HEK293 (cell line): ENCODE measurements around the gene SH3GL2.

Experiments
- CTCF ChIA-PET: fragments of 350-600 bp; formaldehyde crosslinking; extraction: SDS; loops from one replicate; lab custom pipeline; 2021; ENCODE audit warnings: antibody characterized with exemption; lab: Yijun Ruan, JAX
- POLR2A ChIA-PET: fragments of 300-600 bp; formaldehyde crosslinking; extraction: SDS; loops from one replicate; lab custom pipeline; 2020; ENCODE audit warnings: antibody characterized with exemption, inconsistent platforms; lab: Yijun Ruan, JAX
- H3K27ac ChIP-seq: fragments of 200-500 bp; sonication (Bioruptor generic); 2 replicates; pipeline ENCODE4 v1.5.1; 2014; ENCODE audit warnings: low read depth, low read length, control low read depth, inconsistent platforms; ENCODE audit errors: extremely low read depth
- H3K36me3 ChIP-seq, 2 experiments: fragments of 200-500 bp in 1 of 2; sonication (Bioruptor generic) in 1 of 2; 1 replicate in 1 of 2; 2 replicates in 1 of 2; pipeline ENCODE4 v1.5.1; 2014 to 2017; ENCODE audit warnings: inconsistent platforms in 2 of 2, low read length in 2 of 2; ENCODE audit not compliant: control insufficient read depth in 2 of 2, insufficient read depth in 1 of 2
- H3K4me1 ChIP-seq: fragments of 200-500 bp; sonication (Bioruptor generic); 2 replicates; pipeline ENCODE4 v1.5.1; 2014; ENCODE audit warnings: mild to moderate bottlenecking, low read length, inconsistent platforms; ENCODE audit not compliant: control insufficient read depth, insufficient read depth
- H3K4me3 ChIP-seq: 2 replicates; pipeline ENCODE4 v1.5.1; 2011; ENCODE audit warnings: low read depth, mild to moderate bottlenecking, control low read depth, low read length, moderate library complexity
- H3K9me3 ChIP-seq: fragments of 200-500 bp; sonication (Bioruptor generic); 2 replicates; pipeline ENCODE4 v1.5.1; 2014; ENCODE audit warnings: low read depth, low read length, inconsistent platforms; ENCODE audit not compliant: control insufficient read depth, insufficient read depth
- BCL11A ChIP-seq: fragments of 450-650 bp; formaldehyde crosslinking; IDR thresholded peaks from 2 replicates; pipeline ENCODE4 v1.5.1; 2016; ENCODE audit warnings: low read depth, missing biosample characterization, missing genetic modification characterization
- IKZF3 ChIP-seq: fragments of 450-650 bp; IDR thresholded peaks from 2 replicates; pipeline ENCODE4 v1.5.0; 2018; ENCODE audit warnings: missing biosample characterization, mild to moderate bottlenecking, missing genetic modification characterization, moderate library complexity
- KLF1 ChIP-seq: fragments of 450-650 bp; formaldehyde crosslinking; IDR thresholded peaks from 2 replicates; pipeline ENCODE4 v1.5.1; 2016; ENCODE audit warnings: missing biosample characterization, missing genetic modification characterization
- KLF9 ChIP-seq: fragments of 450-650 bp; formaldehyde crosslinking; IDR thresholded peaks from 2 replicates; pipeline ENCODE4 v1.5.1; 2016; ENCODE audit warnings: missing biosample characterization, missing genetic modification characterization, low read depth
- OVOL3 ChIP-seq: fragments of 450-650 bp; formaldehyde crosslinking; IDR thresholded peaks from 2 replicates; pipeline ENCODE4 v1.5.1; 2016; ENCODE audit warnings: missing biosample characterization, missing genetic modification characterization
- TRIM28 ChIP-seq: IDR thresholded peaks from 2 replicates; pipeline ENCODE4 v1.6.1; 2011; ENCODE audit warnings: low read length, control low read depth, borderline replicate concordance
- ZNF133 ChIP-seq: fragments of 450-650 bp; formaldehyde crosslinking; IDR thresholded peaks from 2 replicates; pipeline ENCODE4 v1.5.1; 2016; ENCODE audit warnings: missing biosample characterization, missing genetic modification characterization
- ZNF2 ChIP-seq: fragments of 450-650 bp; formaldehyde crosslinking; IDR thresholded peaks from 2 replicates; pipeline ENCODE4 v1.5.1; 2016; ENCODE audit warnings: missing biosample characterization, missing genetic modification characterization
- ZNF202 ChIP-seq: fragments of 450-650 bp; formaldehyde crosslinking; IDR thresholded peaks from 2 replicates; pipeline ENCODE4 v1.5.1; 2016; ENCODE audit warnings: missing biosample characterization, missing genetic modification characterization, borderline replicate concordance
- ZNF223 ChIP-seq: fragments of 450-650 bp; formaldehyde crosslinking; IDR thresholded peaks from 2 replicates; pipeline ENCODE4 v1.5.1; 2016; ENCODE audit warnings: missing biosample characterization, missing genetic modification characterization
- ZNF37A ChIP-seq: fragments of 450-650 bp; IDR thresholded peaks from 2 replicates; pipeline ENCODE4 v1.5.1; 2018; ENCODE audit warnings: missing biosample characterization, missing genetic modification characterization
- ZNF558 ChIP-seq: fragments of 450-650 bp; formaldehyde crosslinking; IDR thresholded peaks from 2 replicates; pipeline ENCODE4 v1.5.1; 2016; ENCODE audit warnings: missing biosample characterization, missing genetic modification characterization
- ZNF629 ChIP-seq: fragments of 450-650 bp; formaldehyde crosslinking; IDR thresholded peaks from 2 replicates; pipeline ENCODE4 v1.5.1; 2017; ENCODE audit warnings: missing biosample characterization, missing genetic modification characterization
- ZNF677 ChIP-seq: fragments of 450-650 bp; IDR thresholded peaks from 2 replicates; pipeline ENCODE4 v1.5.0; 2018; ENCODE audit warnings: missing biosample characterization, mild to moderate bottlenecking, missing genetic modification characterization, moderate library complexity
- ZNF792 ChIP-seq: fragments of 450-650 bp; formaldehyde crosslinking; IDR thresholded peaks from 2 replicates; pipeline ENCODE4 v1.5.1; 2016; ENCODE audit warnings: missing biosample characterization, missing genetic modification characterization
- TF ChIP-seq, protein P1 (sequence below): fragments of 450-650 bp; formaldehyde crosslinking; IDR thresholded peaks from 2 replicates; pipeline ENCODE4 v1.5.1; 2016; ENCODE audit warnings: missing biosample characterization, missing genetic modification characterization
- TF ChIP-seq, protein P2 (sequence below): fragments of 450-650 bp; formaldehyde crosslinking; IDR thresholded peaks from 2 replicates; pipeline ENCODE4 v1.5.1; 2016; ENCODE audit warnings: missing biosample characterization, missing genetic modification characterization
- TF ChIP-seq, protein P3 (sequence below): fragments of 450-650 bp; formaldehyde crosslinking; IDR thresholded peaks from 2 replicates; pipeline ENCODE4 v1.5.1; 2016; ENCODE audit warnings: missing biosample characterization, missing genetic modification characterization
- TF ChIP-seq, protein P4 (sequence below): fragments of 450-650 bp; formaldehyde crosslinking; IDR thresholded peaks from 2 replicates; pipeline ENCODE4; 2016; ENCODE audit warnings: missing biosample characterization, missing genetic modification characterization

The SH3GL2 gene

DNA sequence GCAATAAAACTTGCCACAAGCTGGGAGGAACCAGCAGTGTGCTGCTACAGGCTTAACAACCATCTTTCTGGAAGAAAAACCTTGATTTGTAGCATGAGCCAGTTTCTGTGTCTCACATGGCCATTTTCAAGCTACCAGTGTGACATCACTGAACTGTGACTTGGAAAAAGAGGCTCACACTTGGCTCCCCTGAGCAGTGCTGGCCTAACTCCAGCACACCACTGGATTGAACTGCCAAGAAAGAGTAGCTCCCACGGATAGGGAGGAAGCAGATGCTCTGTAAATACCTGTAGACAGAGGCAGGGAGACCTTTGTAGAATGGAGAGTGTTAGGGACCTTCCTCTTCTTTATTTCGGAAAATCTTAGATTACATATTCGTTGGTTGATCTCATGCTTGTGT, 197.9 kb downstream of the SH3GL2 start:
- Histone ChIP-seq H3K36me3 (no peaks in the 10 kb centered on the region), H3K4me1 (no peaks in the 10 kb centered on the region), H3K27ac (no peak overlapping the region), H3K4me3 (no peak overlapping the region), H3K9me3 (no peaks in the 10 kb centered on the region)
- POLR2A ChIA-PET, result interaction anchor here (0.6 kb wide), 1 partner anchor 200 kb away, joined by 3 read pairs; no protein-coding TSS in a partner anchor
- CTCF ChIA-PET, result no interaction called here
- TF ChIP-seq TRIM28 (no peak), ZNF677 (no peak), OVOL3 (tag by site-specific recombination) (no peak), BCL11A (no peak), KLF1 (no peak), ZNF792 (tag by site-specific recombination) (no peak)
- TF ChIP-seq, protein P1, sequence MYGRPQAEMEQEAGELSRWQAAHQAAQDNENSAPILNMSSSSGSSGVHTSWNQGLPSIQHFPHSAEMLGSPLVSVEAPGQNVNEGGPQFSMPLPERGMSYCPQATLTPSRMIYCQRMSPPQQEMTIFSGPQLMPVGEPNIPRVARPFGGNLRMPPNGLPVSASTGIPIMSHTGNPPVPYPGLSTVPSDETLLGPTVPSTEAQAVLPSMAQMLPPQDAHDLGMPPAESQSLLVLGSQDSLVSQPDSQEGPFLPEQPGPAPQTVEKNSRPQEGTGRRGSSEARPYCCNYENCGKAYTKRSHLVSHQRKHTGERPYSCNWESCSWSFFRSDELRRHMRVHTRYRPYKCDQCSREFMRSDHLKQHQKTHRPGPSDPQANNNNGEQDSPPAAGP, result no peak

DNA sequence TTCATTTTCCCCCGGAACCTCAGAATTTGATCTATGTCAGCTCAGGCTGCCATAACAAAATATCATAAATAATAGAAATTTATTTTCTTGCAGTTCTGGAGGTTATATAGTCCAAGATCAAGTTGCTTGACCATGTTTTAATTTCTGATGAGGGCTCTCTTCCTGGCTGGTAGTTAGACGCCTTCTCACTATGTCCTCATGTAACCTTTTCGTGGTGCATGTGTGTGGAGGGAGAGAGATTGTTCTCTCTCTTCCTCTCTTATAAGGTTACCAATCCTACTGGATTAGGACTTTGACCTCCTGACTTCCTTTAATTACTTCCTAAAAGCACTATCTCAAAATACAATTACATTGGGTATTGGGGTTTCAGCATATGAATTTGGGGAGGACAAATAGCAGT, 198.6 kb downstream of the SH3GL2 start:
- H3K4me1 ChIP-seq, result no peaks in the 10 kb centered on the region
- H3K27ac ChIP-seq, result no peak overlapping the region
- no peaks in the 10 kb centered on the region for H3K36me3 ChIP-seq
- TF ChIP-seq IKZF3, result no peak
- TF ChIP-seq, protein P2, sequence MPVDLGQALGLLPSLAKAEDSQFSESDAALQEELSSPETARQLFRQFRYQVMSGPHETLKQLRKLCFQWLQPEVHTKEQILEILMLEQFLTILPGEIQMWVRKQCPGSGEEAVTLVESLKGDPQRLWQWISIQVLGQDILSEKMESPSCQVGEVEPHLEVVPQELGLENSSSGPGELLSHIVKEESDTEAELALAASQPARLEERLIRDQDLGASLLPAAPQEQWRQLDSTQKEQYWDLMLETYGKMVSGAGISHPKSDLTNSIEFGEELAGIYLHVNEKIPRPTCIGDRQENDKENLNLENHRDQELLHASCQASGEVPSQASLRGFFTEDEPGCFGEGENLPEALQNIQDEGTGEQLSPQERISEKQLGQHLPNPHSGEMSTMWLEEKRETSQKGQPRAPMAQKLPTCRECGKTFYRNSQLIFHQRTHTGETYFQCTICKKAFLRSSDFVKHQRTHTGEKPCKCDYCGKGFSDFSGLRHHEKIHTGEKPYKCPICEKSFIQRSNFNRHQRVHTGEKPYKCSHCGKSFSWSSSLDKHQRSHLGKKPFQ (tag by site-specific recombination), result no peak
- no peak for TF ChIP-seq ZNF133 (tag by site-specific recombination)
- TF ChIP-seq, protein P3, sequence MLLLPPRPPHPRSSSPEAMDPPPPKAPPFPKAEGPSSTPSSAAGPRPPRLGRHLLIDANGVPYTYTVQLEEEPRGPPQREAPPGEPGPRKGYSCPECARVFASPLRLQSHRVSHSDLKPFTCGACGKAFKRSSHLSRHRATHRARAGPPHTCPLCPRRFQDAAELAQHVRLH (tag by site-specific recombination), result no peak
- ChIA-PET POLR2A (no interaction called here), CTCF (no interaction called here)
- H3K4me3 ChIP-seq, result no peak overlapping the region
- no peaks in the 10 kb centered on the region for H3K9me3 ChIP-seq

DNA sequence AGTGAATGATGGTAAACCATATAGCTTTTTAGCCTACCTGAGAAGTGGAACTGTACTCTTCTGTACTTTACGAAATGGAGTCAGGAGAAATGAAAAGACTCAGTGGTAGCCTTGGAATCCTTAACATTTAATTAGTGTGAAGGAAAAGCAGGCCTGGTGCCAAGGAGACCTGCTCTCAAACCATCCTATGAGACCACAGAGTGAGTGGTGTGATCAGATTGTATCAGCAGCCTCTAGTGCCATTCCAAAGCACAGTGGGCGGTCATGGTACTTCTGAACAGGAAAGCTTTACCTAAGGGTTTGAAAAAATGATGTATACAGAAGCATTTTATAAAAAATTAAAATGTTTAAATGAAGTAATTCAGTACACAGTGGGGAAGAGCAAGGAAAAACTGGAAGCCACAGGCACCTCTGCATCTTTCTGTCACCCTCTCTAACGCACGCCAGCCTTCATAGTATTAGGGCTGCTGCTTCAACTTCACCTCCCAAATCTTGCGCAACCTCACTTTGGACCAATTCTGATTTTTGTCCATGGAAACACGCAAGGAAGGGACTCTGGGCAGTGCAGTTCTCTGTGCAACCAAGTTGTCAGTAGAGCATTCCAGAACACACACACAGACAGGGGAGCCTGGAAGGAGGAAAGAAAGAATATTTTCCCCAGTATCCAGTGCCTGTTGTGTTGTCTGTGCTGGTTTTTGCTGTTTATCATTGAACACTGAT, 203.7 kb downstream of the SH3GL2 start:
- POLR2A ChIA-PET, result no interaction called here
- no peak overlapping the region for H3K27ac ChIP-seq
- H3K36me3 ChIP-seq, result no peaks in the 10 kb centered on the region
- TF ChIP-seq ZNF202 (tag by site-specific recombination), result no peak
- TF ChIP-seq ZNF133 (tag by site-specific recombination), result no peak
- TF ChIP-seq, protein P4, sequence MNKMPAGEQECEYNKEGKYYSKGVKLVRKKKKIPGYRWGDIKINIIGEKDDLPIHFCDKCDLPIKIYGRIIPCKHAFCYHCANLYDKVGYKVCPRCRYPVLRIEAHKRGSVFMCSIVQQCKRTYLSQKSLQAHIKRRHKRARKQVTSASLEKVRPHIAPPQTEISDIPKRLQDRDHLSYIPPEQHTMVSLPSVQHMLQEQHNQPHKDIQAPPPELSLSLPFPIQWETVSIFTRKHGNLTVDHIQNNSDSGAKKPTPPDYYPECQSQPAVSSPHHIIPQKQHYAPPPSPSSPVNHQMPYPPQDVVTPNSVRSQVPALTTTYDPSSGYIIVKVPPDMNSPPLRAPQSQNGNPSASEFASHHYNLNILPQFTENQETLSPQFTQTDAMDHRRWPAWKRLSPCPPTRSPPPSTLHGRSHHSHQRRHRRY (tag by site-specific recombination), result no peak
- TF ChIP-seq ZNF629, result no peak
- no peak for TF ChIP-seq ZNF223
- TF ChIP-seq ZNF558 (tag by site-specific recombination), result no peak
- TF ChIP-seq ZNF37A (tag by site-specific recombination), result no peak
- TF ChIP-seq KLF9 (tag by site-specific recombination), result no peak
- no peak for TF ChIP-seq ZNF2 (tag by site-specific recombination)
- H3K4me1 ChIP-seq, result no peaks in the 10 kb centered on the region
- no peaks in the 10 kb centered on the region for H3K9me3 ChIP-seq
- no peak overlapping the region for H3K4me3 ChIP-seq
- CTCF ChIA-PET, result interaction anchor here (0.5 to 0.7 kb wide), 3 partner anchors 40 to 720 kb away, joined by 3 to 4 read pairs (median 3); no protein-coding TSS in a partner anchor
